MM.1S (cell line): ENCODE data around the gene ANTXR1.

ENCODE experiments used
- DNase-seq: peaks from one replicate; pipeline ENCODE4 v3.0.0-alpha.2; 2015
- H2AFZ ChIP-seq: fragments of 300-600 bp; sonication (generic); 2 replicates; pipeline ENCODE4 v1.6.0; 2016; ENCODE audit warnings: antibody characterized with exemption, low read length
- H3F3A ChIP-seq: fragments of 300-600 bp; sonication (generic); 2 replicates; pipeline ENCODE4 v1.6.1; 2016; ENCODE audit warnings: mild to moderate bottlenecking, antibody characterized with exemption, low read length, moderate library complexity, mixed read lengths; ENCODE audit not compliant: insufficient read depth
- H3K27ac ChIP-seq: fragments of 300-600 bp; sonication (generic); 2 replicates; pipeline ENCODE4 v1.5.1; 2016; ENCODE audit warnings: mild to moderate bottlenecking, low read length
- H3K27me3 ChIP-seq: fragments of 300-600 bp; sonication (generic); replicated peaks from 2 replicates; pipeline ENCODE4 v1.6.0; 2016; ENCODE audit warnings: low read length; ENCODE audit not compliant: insufficient read depth
- H3K36me3 ChIP-seq: fragments of 300-600 bp; sonication (generic); replicated peaks from 2 replicates; pipeline ENCODE4 v1.6.1; 2016; ENCODE audit warnings: mild to moderate bottlenecking, low read length, mixed read lengths; ENCODE audit not compliant: insufficient read depth
- H3K4me1 ChIP-seq: fragments of 300-600 bp; sonication (generic); 2 replicates; pipeline ENCODE4 v1.6.1; 2016; ENCODE audit warnings: low read length, mixed read lengths
- H3K4me2 ChIP-seq: fragments of 300-600 bp; sonication (generic); 2 replicates; pipeline ENCODE4 v1.6.0; 2016; ENCODE audit warnings: low read depth, low read length
- H3K4me3 ChIP-seq: fragments of 300-600 bp; sonication (generic); 2 replicates; pipeline ENCODE4 v1.5.1; 2016; ENCODE audit warnings: low read length, mixed read lengths
- H3K79me2 ChIP-seq: fragments of 300-600 bp; sonication (generic); 2 replicates; pipeline ENCODE4 v1.6.1; 2016; ENCODE audit warnings: mixed run types, low read length, mixed read lengths
- H3K9ac ChIP-seq: fragments of 300-600 bp; sonication (generic); 2 replicates; pipeline ENCODE4 v1.6.1; 2016; ENCODE audit warnings: low read length, mixed read lengths
- H3K9me2 ChIP-seq: fragments of 300-600 bp; sonication (generic); replicated peaks from 2 replicates; pipeline ENCODE4 v1.6.1; 2016; ENCODE audit warnings: mild to moderate bottlenecking, low read length, mixed read lengths; ENCODE audit not compliant: insufficient read depth
- H3K9me3 ChIP-seq: fragments of 300-600 bp; sonication (generic); replicated peaks from 2 replicates; pipeline ENCODE4 v1.6.1; 2016; ENCODE audit warnings: mild to moderate bottlenecking, low read length, mixed read lengths; ENCODE audit not compliant: insufficient read depth
- H4K20me1 ChIP-seq: fragments of 300-600 bp; sonication (generic); 2 replicates; pipeline ENCODE4 v1.6.1; 2016; ENCODE audit warnings: mild to moderate bottlenecking, low read length, moderate library complexity, mixed read lengths; ENCODE audit not compliant: insufficient read depth
- CTCF ChIP-seq: fragments of 300-600 bp; sonication (generic); IDR thresholded peaks from 2 replicates; pipeline ENCODE4 v1.5.1; 2016; ENCODE audit warnings: antibody characterized with exemption, low read length, mixed read lengths
- EZH2 ChIP-seq: fragments of 300-600 bp; sonication (generic); optimal IDR thresholded peaks from 2 replicates; pipeline ENCODE3; 2017; ENCODE audit warnings: low read depth, mild to moderate bottlenecking, antibody characterized with exemption, low read length, mixed read lengths
- EZH2phosphoT487 ChIP-seq: fragments of 300-600 bp; sonication (generic); IDR thresholded peaks from 2 replicates; pipeline ENCODE4 v1.6.1; 2018; ENCODE audit warnings: antibody characterized with exemption, low read length

ANTXR1 gene

DNA sequence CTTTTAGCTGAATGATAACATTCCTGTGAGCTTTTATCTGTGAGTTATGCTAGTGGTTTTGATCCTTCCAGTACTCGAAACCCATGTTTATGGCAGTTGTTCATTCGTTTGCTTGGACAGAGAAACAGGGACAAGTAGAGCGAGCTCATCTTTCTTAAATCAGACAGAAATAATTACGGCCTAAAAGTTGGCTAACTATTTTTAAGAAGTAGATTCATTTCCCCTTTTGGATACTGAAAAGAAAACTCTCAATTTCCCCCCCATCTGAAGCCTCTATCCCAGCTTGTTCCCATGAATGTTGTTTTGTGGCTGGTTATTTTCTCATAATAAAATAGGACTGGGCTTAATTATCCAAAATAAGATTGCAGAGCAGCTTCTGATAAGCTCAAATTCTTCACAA, 67.1 kb downstream of the ANTXR1 start:
- Histone ChIP-seq H3K36me3 (no peaks in the 10 kb centered on the region), H3K27me3 (no peaks in the 10 kb centered on the region), H2AFZ (no peak overlapping the region), H3K9ac (no peak overlapping the region), H3K9me3 (no peaks in the 10 kb centered on the region), H3K79me2 (no peaks in the 10 kb centered on the region), H3K9me2 (no peaks in the 10 kb centered on the region), H3K4me1 (no peaks in the 10 kb centered on the region), H3K4me3 (no peak overlapping the region), H3K27ac (no peak overlapping the region), H3K4me2 (no peak overlapping the region), H4K20me1 (no peaks in the 10 kb centered on the region), H3F3A (no peaks in the 10 kb centered on the region)
- TF ChIP-seq EZH2 (no peak), EZH2phosphoT487 (no peak), CTCF (no peak)
- DNase-seq: no peak

- H3K4me2 ChIP-seq: no peak overlapping the region
- H3K79me2 ChIP-seq: no peaks in the 10 kb centered on the region
- no peak overlapping the region for H3K4me3 ChIP-seq
- no peaks in the 10 kb centered on the region for H3K4me1 ChIP-seq
- no peaks in the 10 kb centered on the region for H3K36me3 ChIP-seq
- H4K20me1 ChIP-seq: no peaks in the 10 kb centered on the region
- DNase-seq: no peak
- no peaks in the 10 kb centered on the region for H3K9me2 ChIP-seq
- no peaks in the 10 kb centered on the region for H3K9me3 ChIP-seq
- no peaks in the 10 kb centered on the region for H3F3A ChIP-seq
- no peak overlapping the region for H3K9ac ChIP-seq
- TF ChIP-seq CTCF (no peak), EZH2phosphoT487 (no peak), EZH2 (no peak)
- no peak overlapping the region for H3K27ac ChIP-seq
- H2AFZ ChIP-seq: no peak overlapping the region
- H3K27me3 ChIP-seq: no peaks in the 10 kb centered on the region
Measured at GRCh38 chr2:69081001-69081580, 68.1 kb downstream of the ANTXR1 start.

- no peaks in the 10 kb centered on the region for H3F3A ChIP-seq
- TF ChIP-seq EZH2phosphoT487 (no peak), CTCF (no peak), EZH2 (no peak)
- H4K20me1 ChIP-seq: no peaks in the 10 kb centered on the region
- H3K9me3 ChIP-seq: no peaks in the 10 kb centered on the region
- no peaks in the 10 kb centered on the region for H3K4me1 ChIP-seq
- H3K9me2 ChIP-seq: no peaks in the 10 kb centered on the region
- no peaks in the 10 kb centered on the region for H3K36me3 ChIP-seq
- H3K4me3 ChIP-seq: no peak overlapping the region
- no peaks in the 10 kb centered on the region for H3K27me3 ChIP-seq
- no peaks in the 10 kb centered on the region for H3K79me2 ChIP-seq
- no peak overlapping the region for H3K9ac ChIP-seq
- H2AFZ ChIP-seq: no peak overlapping the region
- no peak overlapping the region for H3K4me2 ChIP-seq
- DNase-seq: no peak
- H3K27ac ChIP-seq: no peak overlapping the region
Measured at GRCh38 chr2:69081757-69082156, 68.8 kb downstream of the ANTXR1 start.
